ENCODE measurements around the gene USP9X. TPM values are rescaled to one million over a fixed set of nuclear protein-coding genes. Genes with fewer than 3 reads are reported as not detected.
"Not testable (repeated sequence)": the region's sequence is repeated elsewhere in the genome, so short reads cannot be mapped to it uniquely, and the experiment has no call there.

The USP9X gene
- polyA plus RNA-seq, 1 experiment: 18.9 TPM

GRCh38 chrX:41150043-41150442 lies 64.8 kb downstream of the USP9X start:
- no peak for DNase-seq (ENCODE audit: low read depth)
- ChIA-PET CTCF (no interaction called here), POLR2A (no interaction called here)
- Histone ChIP-seq H3K27me3 (ENCODE audit: control insufficient read depth, insufficient read depth, low read length) (no peaks in the 10 kb centered on the region), H3K4me3 (ENCODE audit: low read depth, low read length) (no peak overlapping the region), H3K36me3 (ENCODE audit: control insufficient read depth, insufficient read depth, low read length) (no peaks in the 10 kb centered on the region; the same call in 1 of the 2 replicates)
- TF ChIP-seq CTCF (IDR thresholded peaks at IDR 0.05; ENCODE audit: insufficient read depth, low read depth, low read length): no peak

- CTCF ChIA-PET, POLR2A ChIA-PET: not testable (repeated sequence)
Measured at GRCh38 chrX:41151726-41152125, 66.5 kb downstream of the USP9X start.

GRCh38 chrX:41152221-41152620 lies 67.0 kb downstream of the USP9X start:
- TF ChIP-seq CTCF (IDR thresholded peaks at IDR 0.05; ENCODE audit: insufficient read depth, low read depth, low read length): no peak

More at GRCh38 chrX:41151726-41152125, 66.5 kb downstream of the USP9X start:
- not testable (repeated sequence) for H3K36me3 ChIP-seq (ENCODE audit: control insufficient read depth, insufficient read depth, low read length); DNase-seq (ENCODE audit: low read depth); H3K4me3 ChIP-seq (ENCODE audit: low read depth, low read length); H3K27me3 ChIP-seq (ENCODE audit: control insufficient read depth, insufficient read depth, low read length)

GRCh38 chrX:41153448-41153847 lies 68.2 kb downstream of the USP9X start:
- TF ChIP-seq CTCF (IDR thresholded peaks at IDR 0.05; ENCODE audit: insufficient read depth, low read depth, low read length): no peak
- ChIA-PET POLR2A (no interaction called here), CTCF (no interaction called here)
- DNase-seq (ENCODE audit: low read depth): no peak
- Histone ChIP-seq H3K36me3 (ENCODE audit: control insufficient read depth, insufficient read depth, low read length) (peaks cover 2% of the 10 kb centered on the region; the same call in 1 of the 2 replicates), H3K4me3 (ENCODE audit: low read depth, low read length) (no peak overlapping the region), H3K27me3 (ENCODE audit: control insufficient read depth, insufficient read depth, low read length) (no peaks in the 10 kb centered on the region)

More at GRCh38 chrX:41152221-41152620, 67.0 kb downstream of the USP9X start:
- Histone ChIP-seq H3K4me3 (ENCODE audit: low read depth, low read length) (no peak overlapping the region), H3K36me3 (ENCODE audit: control insufficient read depth, insufficient read depth, low read length) (peaks cover 2% of the 10 kb centered on the region; the same call in 1 of the 2 replicates), H3K27me3 (ENCODE audit: control insufficient read depth, insufficient read depth, low read length) (no peaks in the 10 kb centered on the region)
- ChIA-PET POLR2A (no interaction called here), CTCF (no interaction called here)
- DNase-seq (ENCODE audit: low read depth): no peak

- DNase-seq (ENCODE audit: low read depth): no peak
- no peak overlapping the region for H3K4me3 ChIP-seq (ENCODE audit: low read depth, low read length)
- peaks cover 2% of the 10 kb centered on the region; the same call in 1 of the 2 replicates for H3K36me3 ChIP-seq (ENCODE audit: control insufficient read depth, insufficient read depth, low read length)
- H3K27me3 ChIP-seq (ENCODE audit: control insufficient read depth, insufficient read depth, low read length): no peaks in the 10 kb centered on the region
- TF ChIP-seq CTCF (IDR thresholded peaks at IDR 0.05; ENCODE audit: insufficient read depth, low read depth, low read length): no peak
- CTCF ChIA-PET: no interaction called here
- POLR2A ChIA-PET: no interaction called here
Measured at GRCh38 chrX:41153957-41154356, 68.7 kb downstream of the USP9X start.

- no peak overlapping the region for H3K4me3 ChIP-seq (ENCODE audit: low read depth, low read length)
- H3K36me3 ChIP-seq (ENCODE audit: control insufficient read depth, insufficient read depth, low read length): no peaks in the 10 kb centered on the region
- CTCF ChIA-PET: interaction anchor here (2.2 kb wide), 1 partner anchor 16 kb away, joined by 8 read pairs; no protein-coding TSS in a partner anchor
- no peak for DNase-seq (ENCODE audit: low read depth)
- no peak for TF ChIP-seq CTCF (IDR thresholded peaks at IDR 0.05; ENCODE audit: insufficient read depth, low read depth, low read length)
- POLR2A ChIA-PET: no interaction called here
- no peaks in the 10 kb centered on the region for H3K27me3 ChIP-seq (ENCODE audit: control insufficient read depth, insufficient read depth, low read length)
Measured at GRCh38 chrX:41164449-41164848, 79.2 kb downstream of the USP9X start.
